ENCODE results near the gene TRIM27. TPM values are rescaled to one million over a fixed set of nuclear protein-coding genes. Genes with fewer than 3 reads are reported as not detected.
A peak's percentile ranks its signal among the peaks of the same experiment; 100 is the strongest.

The TRIM27 gene
- total and polyA plus RNA-seq, 10 of the 15 experiments (the other 5 are each of a cell fraction or from before 2014, with no cell fraction given) = 18.5 to 74.7 (median 58.0) TPM

GRCh38 chr6:28867086-28867409 is 56.7 kb downstream of the TRIM27 start:
- WGBS (ENCODE audit: insufficient coverage, insufficient replicate concordance, low lambda C conversion rate, missing lambda C conversion rate) = 61% methylated on average over 5 of the region's 5 CpGs
- Histone ChIP-seq H4K20me1 (ENCODE audit: control insufficient read depth, insufficient read depth) (no peaks in the 10 kb centered on the region), H3K36me3 (ENCODE audit: control insufficient read depth in 2 of 2, insufficient read depth in 2 of 2, low read length in 1 of 2) (no peaks in the 10 kb centered on the region), H3K4me1 (ENCODE audit: control insufficient read depth, insufficient read depth, low read length) (peaks cover 2% of the 10 kb centered on the region; the same call in 1 of the 2 replicates), H3K9me3 (replicated peaks; ENCODE audit: control insufficient read depth, insufficient read depth, low read length) (peaks cover 2% of the 10 kb centered on the region; the same call in 2 of the 3 replicates), H3K4me2 (ENCODE audit: control insufficient read depth, insufficient read depth) (peak overlapping the region; percentile 74), H3K4me3 (no peak overlapping the region; the same call in 1 of the 2 replicates), H3K27ac (ENCODE audit: control insufficient read depth, insufficient read depth) (no peak overlapping the region), H3K27me3 (replicated peaks in 1 of 2; ENCODE audit: control insufficient read depth in 2 of 2, insufficient read depth in 2 of 2, low read length in 1 of 2) (no peaks in the 10 kb centered on the region), H3K9ac (ENCODE audit: control insufficient read depth, insufficient read depth, low read length) (no peak overlapping the region), H2AFZ (ENCODE audit: control insufficient read depth, low read depth, low read length) (peak overlapping the region; percentile 94), H3K79me2 (ENCODE audit: control insufficient read depth, insufficient read depth, low read length) (no peaks in the 10 kb centered on the region)
- CTCF ChIA-PET = no interaction called here
- in situ Hi-C loops (cut with MboI) = no loop called here
- intact Hi-C loops (cut with micrococcal nuclease; ENCODE audit: unreplicated experiment) = no loop called here
- no peak for DNase-seq (ENCODE audit: low read depth, low spot score)
- no TSS peak for BruUV-seq (replicated peaks)
- TF ChIP-seq CBX3 (IDR thresholded peaks at IDR 0.05; ENCODE audit: borderline replicate concordance, low read depth) = no peak
- TF ChIP-seq, protein P1, sequence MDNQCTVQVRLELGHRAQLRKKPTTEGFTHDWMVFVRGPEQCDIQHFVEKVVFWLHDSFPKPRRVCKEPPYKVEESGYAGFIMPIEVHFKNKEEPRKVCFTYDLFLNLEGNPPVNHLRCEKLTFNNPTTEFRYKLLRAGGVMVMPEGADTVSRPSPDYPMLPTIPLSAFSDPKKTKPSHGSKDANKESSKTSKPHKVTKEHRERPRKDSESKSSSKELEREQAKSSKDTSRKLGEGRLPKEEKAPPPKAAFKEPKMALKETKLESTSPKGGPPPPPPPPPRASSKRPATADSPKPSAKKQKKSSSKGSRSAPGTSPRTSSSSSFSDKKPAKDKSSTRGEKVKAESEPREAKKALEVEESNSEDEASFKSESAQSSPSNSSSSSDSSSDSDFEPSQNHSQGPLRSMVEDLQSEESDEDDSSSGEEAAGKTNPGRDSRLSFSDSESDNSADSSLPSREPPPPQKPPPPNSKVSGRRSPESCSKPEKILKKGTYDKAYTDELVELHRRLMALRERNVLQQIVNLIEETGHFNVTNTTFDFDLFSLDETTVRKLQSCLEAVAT (IDR thresholded peaks at IDR 0.05) = 0 out of 2 replicates have a peak, but pooled peaks have one; percentile 36
- TF ChIP-seq RB1 (IDR thresholded peaks at IDR 0.05; ENCODE audit: borderline replicate concordance) = no peak
- TF ChIP-seq HSF1 (IDR thresholded peaks at IDR 0.05; ENCODE audit: low read depth, low read length) = no peak
- TF ChIP-seq RELA (IDR thresholded peaks at IDR 0.05; ENCODE audit: borderline replicate concordance, partially characterized antibody) = no peak
- RAD21 ChIA-PET (ENCODE audit: unreplicated experiment) = interaction anchor here (1.4 kb wide), 1 partner anchor 29 kb away, joined by 7 read pairs; no protein-coding TSS in a partner anchor
- no peak; the same call in 1 of the 3 replicates for ATAC-seq
- POLR2A ChIA-PET = no interaction called here
- SMC1A ChIA-PET (ENCODE audit: uncharacterized antibody, unreplicated experiment) = interaction anchor here (2.0 kb wide), 1 partner anchor 30 kb away, joined by 8 read pairs; no protein-coding TSS in a partner anchor
- no peak for FAIRE-seq
